ENCODE measurements around the gene PKHD1. TPM values are rescaled to one million over a fixed set of nuclear protein-coding genes. Genes with fewer than 3 reads are reported as not detected.

PKHD1 gene
- total RNA-seq, 1 donor from 2014 or later = not detected

DNA sequence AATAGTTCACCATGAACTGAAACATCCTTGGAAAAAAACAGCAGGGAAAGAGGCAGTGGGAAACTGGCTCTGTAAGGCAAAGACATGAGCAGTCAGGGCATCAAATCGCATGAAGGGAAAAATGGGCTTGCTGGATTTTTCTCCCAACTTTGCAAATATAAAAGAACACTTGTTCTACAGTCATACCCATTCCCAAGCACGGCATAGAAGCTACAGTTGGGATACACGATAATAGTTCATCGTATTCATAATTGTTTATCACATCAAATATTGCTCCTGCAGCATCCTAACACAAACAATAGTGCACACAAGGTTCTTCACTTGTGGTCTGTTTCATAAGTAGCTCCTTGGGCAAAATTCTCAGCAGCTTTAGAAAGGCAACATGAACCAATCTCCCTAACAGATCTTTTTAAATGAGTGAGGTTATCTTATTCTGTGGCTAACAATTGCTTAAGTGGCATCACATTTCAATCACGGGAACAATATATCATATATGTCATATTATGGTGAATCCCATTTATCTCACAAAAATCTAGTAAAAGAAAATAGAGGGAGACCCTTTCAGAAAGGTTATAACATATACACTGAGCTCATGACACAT is 243.9 kb downstream of the PKHD1 start:
- H3K4me1 Mint-ChIP-seq (ENCODE audit: low read depth) = no peaks in the 10 kb centered on the region

DNA sequence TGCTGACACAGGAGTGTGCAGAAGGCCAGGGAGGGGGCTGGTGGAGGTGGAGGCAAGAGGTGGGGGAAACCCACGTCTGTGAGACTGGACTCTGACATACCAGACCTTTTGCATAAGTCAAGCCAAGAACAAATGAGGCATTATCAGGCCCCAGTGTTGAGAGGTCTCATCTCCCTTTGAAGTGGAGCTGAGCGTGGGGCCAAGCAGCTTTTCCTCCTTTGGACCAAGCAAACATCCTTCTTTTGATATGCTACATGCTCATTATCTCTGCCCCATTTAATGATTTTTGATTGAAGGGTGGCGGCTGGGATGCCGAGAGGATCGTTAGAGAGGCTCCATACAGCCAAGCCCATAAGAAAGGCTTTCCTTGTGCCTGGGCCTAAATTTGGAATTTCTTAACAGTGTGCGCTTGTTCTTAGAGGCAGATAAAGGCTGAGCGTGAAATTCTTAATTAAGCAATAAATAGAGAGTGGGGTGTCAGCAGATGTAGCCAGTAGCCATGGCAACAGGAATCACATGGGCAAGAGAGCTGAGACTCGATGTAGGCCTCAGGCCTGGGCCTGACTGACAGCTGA is 244.5 kb downstream of the PKHD1 start:
- no peaks in the 10 kb centered on the region for H3K36me3 Mint-ChIP-seq (ENCODE audit: low read depth)
- no peak overlapping the region for H3K4me3 Mint-ChIP-seq (ENCODE audit: unreplicated experiment)
- H3K9me3 Mint-ChIP-seq (ENCODE audit: low read depth) = no peaks in the 10 kb centered on the region
- TF ChIP-seq CTCF (IDR thresholded peaks at IDR 0.05) = no peak
- H3K4me1 Mint-ChIP-seq (ENCODE audit: low read depth) = no peaks in the 10 kb centered on the region
- no peak for DNase-seq (ENCODE audit: low spot score)
- H3K27me3 Mint-ChIP-seq (ENCODE audit: low read depth) = no peaks in the 10 kb centered on the region
- no peak overlapping the region for H3K27ac Mint-ChIP-seq (ENCODE audit: unreplicated experiment)

More for the DNA sequence above, 243.9 kb downstream of the PKHD1 start:
- no peaks in the 10 kb centered on the region for H3K36me3 Mint-ChIP-seq (ENCODE audit: low read depth)
- no peak overlapping the region for H3K4me3 Mint-ChIP-seq (ENCODE audit: unreplicated experiment)
- TF ChIP-seq CTCF (IDR thresholded peaks at IDR 0.05) = no peak
- H3K27me3 Mint-ChIP-seq (ENCODE audit: low read depth) = no peaks in the 10 kb centered on the region
- DNase-seq (ENCODE audit: low spot score) = no peak
- no peak overlapping the region for H3K27ac Mint-ChIP-seq (ENCODE audit: unreplicated experiment)
- no peaks in the 10 kb centered on the region for H3K9me3 Mint-ChIP-seq (ENCODE audit: low read depth)

DNA sequence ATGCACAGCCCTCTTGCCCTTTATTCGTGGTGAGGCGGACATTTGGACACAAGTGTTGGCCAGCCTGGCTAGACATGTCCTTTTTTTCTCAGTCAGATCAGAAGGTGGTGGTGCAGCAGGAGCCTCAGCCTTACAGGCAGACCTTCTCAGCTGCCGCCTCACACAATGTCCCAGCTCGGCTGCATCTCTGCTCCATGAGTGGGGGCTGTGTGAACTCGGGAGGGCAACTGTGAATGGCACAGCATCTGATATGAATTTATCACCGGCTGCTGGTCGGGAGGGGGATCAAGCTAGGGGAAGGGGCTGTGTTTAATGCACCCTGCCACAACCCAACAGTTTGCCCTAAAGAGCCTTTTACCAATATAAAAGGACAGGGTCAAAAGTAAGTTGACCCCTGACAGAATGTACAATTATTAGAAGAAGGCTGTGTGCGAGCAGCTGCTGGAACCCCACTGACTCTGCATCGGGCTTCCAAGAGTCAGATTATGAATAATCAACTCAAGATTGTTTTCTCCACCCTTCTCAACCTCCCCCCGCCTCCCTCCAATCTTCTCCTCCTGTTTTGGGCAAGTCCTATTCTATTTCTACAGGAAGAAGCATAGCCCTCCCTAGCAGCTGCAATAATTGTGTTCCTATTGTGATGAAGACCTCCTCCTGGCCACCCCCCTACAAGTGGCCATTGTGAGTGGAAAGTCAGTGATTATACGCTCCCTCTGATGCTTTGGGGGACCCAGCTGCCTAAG is 245.2 kb downstream of the PKHD1 start:
- Mint-ChIP-seq H3K36me3 (ENCODE audit: low read depth) (no peaks in the 10 kb centered on the region), H3K4me3 (ENCODE audit: unreplicated experiment) (no peak overlapping the region), H3K27ac (ENCODE audit: unreplicated experiment) (no peak overlapping the region), H3K27me3 (ENCODE audit: low read depth) (no peaks in the 10 kb centered on the region), H3K9me3 (ENCODE audit: low read depth) (no peaks in the 10 kb centered on the region), H3K4me1 (ENCODE audit: low read depth) (no peaks in the 10 kb centered on the region)
- DNase-seq (ENCODE audit: low spot score) = no peak
- TF ChIP-seq CTCF (IDR thresholded peaks at IDR 0.05) = no peak

DNA sequence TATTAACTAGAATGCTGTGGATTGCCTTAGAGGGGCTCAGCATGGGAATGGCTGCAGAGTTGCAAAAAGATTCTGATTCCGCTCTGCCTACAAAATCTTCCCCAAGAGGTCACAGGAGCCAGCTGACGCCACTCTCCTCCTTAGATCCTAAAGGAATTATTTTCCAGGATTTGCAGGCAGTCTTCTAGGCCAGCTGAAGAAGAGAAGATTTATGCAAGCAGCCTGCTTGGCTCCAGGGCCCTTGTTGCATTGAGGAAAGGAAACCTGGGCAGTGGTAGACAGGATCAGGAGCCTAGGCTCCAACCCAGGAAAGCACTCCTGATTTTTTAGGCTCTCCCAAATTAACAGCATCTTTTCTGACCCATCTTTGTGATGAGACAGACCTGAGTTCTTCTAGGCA is 245.8 kb downstream of the PKHD1 start:
- no peaks in the 10 kb centered on the region for H3K4me1 Mint-ChIP-seq (ENCODE audit: low read depth)
- H3K9me3 Mint-ChIP-seq (ENCODE audit: low read depth) = no peaks in the 10 kb centered on the region
- H3K36me3 Mint-ChIP-seq (ENCODE audit: low read depth) = no peaks in the 10 kb centered on the region
- TF ChIP-seq CTCF (IDR thresholded peaks at IDR 0.05) = no peak
- no peak overlapping the region for H3K4me3 Mint-ChIP-seq (ENCODE audit: unreplicated experiment)
- no peak for DNase-seq (ENCODE audit: low spot score)
- no peak overlapping the region for H3K27ac Mint-ChIP-seq (ENCODE audit: unreplicated experiment)
- H3K27me3 Mint-ChIP-seq (ENCODE audit: low read depth) = no peaks in the 10 kb centered on the region

- Mint-ChIP-seq H3K4me3 (ENCODE audit: unreplicated experiment) (no peak overlapping the region), H3K27me3 (ENCODE audit: low read depth) (no peaks in the 10 kb centered on the region), H3K4me1 (ENCODE audit: low read depth) (no peaks in the 10 kb centered on the region), H3K9me3 (ENCODE audit: low read depth) (no peaks in the 10 kb centered on the region), H3K27ac (ENCODE audit: unreplicated experiment) (no peak overlapping the region), H3K36me3 (ENCODE audit: low read depth) (no peaks in the 10 kb centered on the region)
- no peak for DNase-seq (ENCODE audit: low spot score)
- no peak for TF ChIP-seq CTCF (IDR thresholded peaks at IDR 0.05)
Measured at GRCh38 chr6:51839726-51840374, 247.6 kb downstream of the PKHD1 start.
